COLO668 (cell line): Measurements from ENCODE around the gene NF1.
A peak's percentile ranks its signal among the peaks of the same experiment; 100 is the strongest.
"Not testable (repeated sequence)": the region's sequence is repeated elsewhere in the genome, so short reads cannot be mapped to it uniquely, and the experiment has no call there.

ENCODE experiments used
- DNase-seq: peaks from one replicate; lab custom pipeline; 2025; ENCODE audit not compliant: unreplicated experiment; lab: John Stamatoyannopoulos, UW

Gene NF1

GRCh38 chr17:31379597-31380205 lies 284.9 kb downstream of the NF1 start:
- no peak for DNase-seq

GRCh38 chr17:31381165-31381668 lies 286.4 kb downstream of the NF1 start:
- no peak for DNase-seq

- DNase-seq = not testable (repeated sequence)
Observed at GRCh38 chr17:31382668-31383275, 288.0 kb downstream of the NF1 start.

- not testable (repeated sequence) for DNase-seq
Observed at GRCh38 chr17:31383488-31383887, 288.7 kb downstream of the NF1 start.

GRCh38 chr17:31385428-31386285 lies 290.9 kb downstream of the NF1 start:
- no peak for DNase-seq

- no peak for DNase-seq
Observed at GRCh38 chr17:31386542-31387075, 291.8 kb downstream of the NF1 start.

GRCh38 chr17:31387438-31387837 lies 292.7 kb downstream of the NF1 start:
- no peak for DNase-seq

GRCh38 chr17:31388351-31388750 lies 293.6 kb downstream of the NF1 start:
- DNase-seq = no peak

GRCh38 chr17:31388770-31389656 lies 294.2 kb downstream of the NF1 start:
- DNase-seq = peak; percentile 27

GRCh38 chr17:31389657-31390381 lies 295.0 kb downstream of the NF1 start:
- no peak for DNase-seq

GRCh38 chr17:31390426-31390747 lies 295.6 kb downstream of the NF1 start:
- no peak for DNase-seq

- DNase-seq = no peak
Observed at GRCh38 chr17:31390748-31391495, 296.1 kb downstream of the NF1 start.

GRCh38 chr17:31391496-31391949 lies 296.7 kb downstream of the NF1 start, which contains the start of gene RAB11FIP4:
TSS of gene RAB11FIP4 (plus strand) at chr17:31391675. CDS start at chr17:31391853, 178 bp downstream.
- DNase-seq = peak; percentile 19

GRCh38 chr17:31392002-31392855 lies 297.5 kb downstream of the NF1 start:
- peak; percentile 23 for DNase-seq

GRCh38 chr17:31392856-31393748 lies 298.3 kb downstream of the NF1 start:
- no peak for DNase-seq

GRCh38 chr17:31393749-31394146 lies 299.0 kb downstream of the NF1 start:
- no peak for DNase-seq

- DNase-seq = no peak
Observed at GRCh38 chr17:31394544-31394943, 299.8 kb downstream of the NF1 start.
